ENCODE measurements around the gene ATP2B2.

DNA sequence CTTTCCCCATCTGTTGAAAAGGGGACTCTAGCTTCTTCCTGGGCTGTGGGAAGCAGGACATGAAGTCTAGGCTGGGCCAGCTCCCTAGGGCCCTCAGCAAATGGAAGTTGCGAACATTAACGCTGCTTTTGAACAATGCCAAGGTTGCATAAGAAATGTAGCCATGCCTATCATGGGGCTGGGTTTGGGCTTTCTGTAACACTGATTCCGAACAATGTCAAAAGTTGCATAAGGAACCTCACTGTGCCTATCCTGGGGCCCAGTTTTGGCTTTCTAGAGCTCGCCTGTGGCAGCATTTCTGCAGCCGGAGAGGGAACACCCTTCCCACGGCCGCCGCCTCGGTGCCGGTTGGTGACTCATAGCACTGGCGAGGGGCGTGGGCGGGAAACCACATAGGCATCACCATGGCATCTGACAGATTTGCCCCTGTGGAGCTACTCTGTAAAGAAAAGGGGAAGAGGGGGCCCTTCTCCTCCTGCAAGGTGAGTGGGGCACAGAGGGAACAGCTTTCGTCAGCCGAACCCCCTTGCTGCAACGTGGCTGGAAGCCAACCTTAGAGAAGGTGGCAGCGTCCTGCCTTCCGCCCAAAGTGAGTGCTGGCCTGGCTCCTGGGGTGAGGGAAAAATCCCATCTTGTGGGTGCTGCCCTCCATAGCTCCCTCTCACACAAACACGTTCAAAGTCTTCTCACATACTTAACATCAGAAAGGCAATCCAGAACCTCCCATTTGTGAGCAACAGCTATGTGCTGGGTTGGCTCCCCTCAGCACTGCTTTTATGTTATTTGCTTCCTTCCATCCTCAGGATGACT, 46.6 kb upstream of the ATP2B2 start:
- TF ChIP-seq, protein P1, sequence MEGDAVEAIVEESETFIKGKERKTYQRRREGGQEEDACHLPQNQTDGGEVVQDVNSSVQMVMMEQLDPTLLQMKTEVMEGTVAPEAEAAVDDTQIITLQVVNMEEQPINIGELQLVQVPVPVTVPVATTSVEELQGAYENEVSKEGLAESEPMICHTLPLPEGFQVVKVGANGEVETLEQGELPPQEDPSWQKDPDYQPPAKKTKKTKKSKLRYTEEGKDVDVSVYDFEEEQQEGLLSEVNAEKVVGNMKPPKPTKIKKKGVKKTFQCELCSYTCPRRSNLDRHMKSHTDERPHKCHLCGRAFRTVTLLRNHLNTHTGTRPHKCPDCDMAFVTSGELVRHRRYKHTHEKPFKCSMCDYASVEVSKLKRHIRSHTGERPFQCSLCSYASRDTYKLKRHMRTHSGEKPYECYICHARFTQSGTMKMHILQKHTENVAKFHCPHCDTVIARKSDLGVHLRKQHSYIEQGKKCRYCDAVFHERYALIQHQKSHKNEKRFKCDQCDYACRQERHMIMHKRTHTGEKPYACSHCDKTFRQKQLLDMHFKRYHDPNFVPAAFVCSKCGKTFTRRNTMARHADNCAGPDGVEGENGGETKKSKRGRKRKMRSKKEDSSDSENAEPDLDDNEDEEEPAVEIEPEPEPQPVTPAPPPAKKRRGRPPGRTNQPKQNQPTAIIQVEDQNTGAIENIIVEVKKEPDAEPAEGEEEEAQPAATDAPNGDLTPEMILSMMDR (IDR thresholded peaks at IDR 0.05; ENCODE audit: low read depth, low read length): no peak
- peak; percentile 19; the same call in 1 of the 2 replicates for TF ChIP-seq MYC (IDR thresholded peaks at IDR 0.05; ENCODE audit: low read depth, low read length)
- TF ChIP-seq POLR2A (IDR thresholded peaks at IDR 0.05; ENCODE audit: extremely low read depth, insufficient read length): no peak
